ENCODE measurements around the gene WIZ. TPM values are rescaled to one million over a fixed set of nuclear protein-coding genes. Genes with fewer than 3 reads are reported as not detected.

The WIZ gene
- total RNA-seq, 1 experiment from 2014 or later: 31.9 TPM

GRCh38 chr19:15399635-15400034 lies 50.1 kb downstream of the WIZ start:
- CTCF ChIA-PET: no interaction called here
- intact Hi-C loops (cut with micrococcal nuclease; ENCODE audit: unreplicated experiment): no loop called here
- Mint-ChIP-seq H3K27me3 (ENCODE audit: unreplicated experiment) (no peaks in the 10 kb centered on the region), H3K27ac (ENCODE audit: unreplicated experiment) (no peak overlapping the region), H3K36me3 (ENCODE audit: insufficient read depth, unreplicated experiment) (peaks cover 49% of the 10 kb centered on the region), H3K9me3 (ENCODE audit: low read depth, unreplicated experiment) (no peaks in the 10 kb centered on the region), H3K4me3 (ENCODE audit: low read depth, unreplicated experiment) (no peak overlapping the region), H3K4me1 (ENCODE audit: low read depth, unreplicated experiment) (peaks cover 4% of the 10 kb centered on the region)
- TF ChIP-seq, protein P1, sequence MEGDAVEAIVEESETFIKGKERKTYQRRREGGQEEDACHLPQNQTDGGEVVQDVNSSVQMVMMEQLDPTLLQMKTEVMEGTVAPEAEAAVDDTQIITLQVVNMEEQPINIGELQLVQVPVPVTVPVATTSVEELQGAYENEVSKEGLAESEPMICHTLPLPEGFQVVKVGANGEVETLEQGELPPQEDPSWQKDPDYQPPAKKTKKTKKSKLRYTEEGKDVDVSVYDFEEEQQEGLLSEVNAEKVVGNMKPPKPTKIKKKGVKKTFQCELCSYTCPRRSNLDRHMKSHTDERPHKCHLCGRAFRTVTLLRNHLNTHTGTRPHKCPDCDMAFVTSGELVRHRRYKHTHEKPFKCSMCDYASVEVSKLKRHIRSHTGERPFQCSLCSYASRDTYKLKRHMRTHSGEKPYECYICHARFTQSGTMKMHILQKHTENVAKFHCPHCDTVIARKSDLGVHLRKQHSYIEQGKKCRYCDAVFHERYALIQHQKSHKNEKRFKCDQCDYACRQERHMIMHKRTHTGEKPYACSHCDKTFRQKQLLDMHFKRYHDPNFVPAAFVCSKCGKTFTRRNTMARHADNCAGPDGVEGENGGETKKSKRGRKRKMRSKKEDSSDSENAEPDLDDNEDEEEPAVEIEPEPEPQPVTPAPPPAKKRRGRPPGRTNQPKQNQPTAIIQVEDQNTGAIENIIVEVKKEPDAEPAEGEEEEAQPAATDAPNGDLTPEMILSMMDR (IDR thresholded peaks at IDR 0.05; ENCODE audit: unreplicated experiment): no peak
- no TSS peak for BruUV-seq (replicated peaks)
- no peak for DNase-seq

GRCh38 chr19:15399234-15399515 lies 50.6 kb downstream of the WIZ start:
- Mint-ChIP-seq H3K36me3 (ENCODE audit: insufficient read depth, unreplicated experiment) (peaks cover 46% of the 10 kb centered on the region), H3K4me1 (ENCODE audit: low read depth, unreplicated experiment) (no peaks in the 10 kb centered on the region), H3K27me3 (ENCODE audit: unreplicated experiment) (no peaks in the 10 kb centered on the region), H3K9me3 (ENCODE audit: low read depth, unreplicated experiment) (no peaks in the 10 kb centered on the region), H3K27ac (ENCODE audit: unreplicated experiment) (no peak overlapping the region), H3K4me3 (ENCODE audit: low read depth, unreplicated experiment) (no peak overlapping the region)
- no TSS peak for BruUV-seq (replicated peaks)
- intact Hi-C loops (cut with micrococcal nuclease; ENCODE audit: unreplicated experiment): no loop called here
- TF ChIP-seq, protein P1 (IDR thresholded peaks at IDR 0.05; ENCODE audit: unreplicated experiment): no peak
- CTCF ChIA-PET: no interaction called here
- DNase-seq: no peak

DNA sequence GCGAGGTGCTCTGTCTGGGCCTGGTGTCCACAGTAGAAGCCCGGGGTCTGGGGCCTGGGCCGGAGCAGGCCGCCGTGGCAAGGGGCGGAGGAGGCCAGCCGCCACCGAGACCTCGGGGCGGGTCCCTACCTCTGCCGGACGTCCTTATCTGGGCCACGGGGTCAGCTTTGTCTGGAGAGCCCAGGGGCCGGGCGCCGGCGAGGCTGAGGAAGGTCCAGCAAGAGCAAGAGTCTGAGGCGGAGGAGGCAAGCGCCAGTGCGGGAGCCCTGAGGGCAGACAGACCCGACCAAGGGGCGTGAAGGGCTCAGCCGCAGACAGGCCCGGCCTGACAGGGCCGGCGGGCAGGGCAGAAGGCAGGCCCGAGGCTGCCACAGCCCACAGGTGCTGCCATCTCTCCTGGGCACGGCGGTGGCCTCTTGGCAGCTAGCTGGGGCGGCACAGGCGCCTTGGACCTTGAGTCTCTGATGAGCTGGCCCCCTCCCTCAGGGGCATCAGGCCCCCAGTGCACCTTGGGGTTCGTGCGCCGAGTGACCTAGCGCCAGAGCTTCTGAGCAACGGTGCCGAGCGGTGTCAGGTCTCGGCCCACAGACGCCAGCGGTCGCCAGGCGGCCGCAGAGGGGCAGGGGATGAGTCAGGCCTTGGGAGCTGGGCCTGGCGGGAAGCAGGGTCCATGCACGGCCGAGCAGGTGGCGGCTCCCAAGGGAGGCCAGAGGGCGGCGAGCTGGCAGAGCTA lies 51.1 kb downstream of the WIZ start:
- Mint-ChIP-seq H3K4me3 (ENCODE audit: low read depth, unreplicated experiment) (no peak overlapping the region), H3K9me3 (ENCODE audit: low read depth, unreplicated experiment) (no peaks in the 10 kb centered on the region), H3K27me3 (ENCODE audit: unreplicated experiment) (no peaks in the 10 kb centered on the region), H3K36me3 (ENCODE audit: insufficient read depth, unreplicated experiment) (peaks cover 47% of the 10 kb centered on the region), H3K27ac (ENCODE audit: unreplicated experiment) (no peak overlapping the region), H3K4me1 (ENCODE audit: low read depth, unreplicated experiment) (no peaks in the 10 kb centered on the region)
- TF ChIP-seq, protein P1 (IDR thresholded peaks at IDR 0.05; ENCODE audit: unreplicated experiment): no peak
- no peak for DNase-seq
- no TSS peak for BruUV-seq (replicated peaks)
- intact Hi-C loops (cut with micrococcal nuclease; ENCODE audit: unreplicated experiment): no loop called here
- CTCF ChIA-PET: no interaction called here

GRCh38 chr19:15397782-15398181 lies 52.0 kb downstream of the WIZ start:
- Mint-ChIP-seq H3K9me3 (ENCODE audit: low read depth, unreplicated experiment) (no peaks in the 10 kb centered on the region), H3K27ac (ENCODE audit: unreplicated experiment) (no peak overlapping the region), H3K4me1 (ENCODE audit: low read depth, unreplicated experiment) (no peaks in the 10 kb centered on the region), H3K4me3 (ENCODE audit: low read depth, unreplicated experiment) (no peak overlapping the region), H3K36me3 (ENCODE audit: insufficient read depth, unreplicated experiment) (peaks cover 54% of the 10 kb centered on the region), H3K27me3 (ENCODE audit: unreplicated experiment) (no peaks in the 10 kb centered on the region)
- TF ChIP-seq, protein P1 (IDR thresholded peaks at IDR 0.05; ENCODE audit: unreplicated experiment): no peak
- intact Hi-C loops (cut with micrococcal nuclease; ENCODE audit: unreplicated experiment): no loop called here
- CTCF ChIA-PET: no interaction called here
- BruUV-seq (replicated peaks): no TSS peak
- DNase-seq: no peak
